Nephron progenitor cell (in vitro differentiated cells): ENCODE data around the gene COL27A1.

ENCODE experiments used
- DNase-seq: peaks from one replicate; pipeline ENCODE4 v3.0.0; 2021
- H3K27ac Mint-ChIP-seq: 2 replicates; pipeline ENCODE4 v1.8.0; 2021; ENCODE audit warnings: mild to moderate bottlenecking, moderate library complexity, mixed read lengths
- H3K27me3 Mint-ChIP-seq: 2 replicates; pipeline ENCODE4 v1.8.0; 2021; ENCODE audit warnings: mild to moderate bottlenecking, low read depth, mixed read lengths; ENCODE audit not compliant: poor library complexity
- H3K36me3 Mint-ChIP-seq: 2 replicates; pipeline ENCODE4 v1.8.0; 2021; ENCODE audit warnings: low read depth, mixed read lengths
- H3K4me1 Mint-ChIP-seq: 2 replicates; pipeline ENCODE4 v1.8.0; 2021; ENCODE audit warnings: mixed read lengths
- H3K4me3 Mint-ChIP-seq: 2 replicates; pipeline ENCODE4 v1.8.0; 2021; ENCODE audit warnings: mild to moderate bottlenecking, moderate library complexity, mixed read lengths
- H3K9me3 Mint-ChIP-seq: 2 replicates; pipeline ENCODE4 v1.8.0; 2021; ENCODE audit warnings: mild to moderate bottlenecking, moderate library complexity, mixed read lengths
- TF ChIP-seq, protein P1 (sequence below): fragments of 200-600 bp; sonication (generic); IDR thresholded peaks from 2 replicates; pipeline ENCODE4 v1.5.0; 2021; ENCODE audit warnings: antibody characterized with exemption

The COL27A1 gene

DNA sequence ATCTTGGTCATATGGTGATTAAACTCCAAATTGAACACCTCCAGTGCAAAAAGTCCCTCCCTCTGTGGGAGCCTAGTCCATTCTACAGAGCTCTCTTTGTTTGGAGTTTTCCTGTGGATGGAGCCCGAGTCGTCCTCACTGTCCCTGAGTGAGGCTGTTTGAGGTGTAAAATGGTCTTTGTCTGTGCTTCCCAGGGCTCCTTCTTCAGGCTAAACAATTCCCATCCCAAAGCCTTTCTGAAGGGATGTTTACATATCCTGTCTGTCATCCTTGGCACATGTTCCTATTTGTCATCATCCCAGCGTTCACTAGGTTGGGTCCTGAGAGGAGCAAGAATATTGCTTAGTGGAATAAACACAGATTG lies 68.9 kb downstream of the COL27A1 start:
- no peak overlapping the region for H3K4me3 Mint-ChIP-seq
- no peaks in the 10 kb centered on the region for H3K36me3 Mint-ChIP-seq
- no peak overlapping the region for H3K27ac Mint-ChIP-seq
- no peaks in the 10 kb centered on the region for H3K9me3 Mint-ChIP-seq
- DNase-seq: no peak
- TF ChIP-seq, protein P1, sequence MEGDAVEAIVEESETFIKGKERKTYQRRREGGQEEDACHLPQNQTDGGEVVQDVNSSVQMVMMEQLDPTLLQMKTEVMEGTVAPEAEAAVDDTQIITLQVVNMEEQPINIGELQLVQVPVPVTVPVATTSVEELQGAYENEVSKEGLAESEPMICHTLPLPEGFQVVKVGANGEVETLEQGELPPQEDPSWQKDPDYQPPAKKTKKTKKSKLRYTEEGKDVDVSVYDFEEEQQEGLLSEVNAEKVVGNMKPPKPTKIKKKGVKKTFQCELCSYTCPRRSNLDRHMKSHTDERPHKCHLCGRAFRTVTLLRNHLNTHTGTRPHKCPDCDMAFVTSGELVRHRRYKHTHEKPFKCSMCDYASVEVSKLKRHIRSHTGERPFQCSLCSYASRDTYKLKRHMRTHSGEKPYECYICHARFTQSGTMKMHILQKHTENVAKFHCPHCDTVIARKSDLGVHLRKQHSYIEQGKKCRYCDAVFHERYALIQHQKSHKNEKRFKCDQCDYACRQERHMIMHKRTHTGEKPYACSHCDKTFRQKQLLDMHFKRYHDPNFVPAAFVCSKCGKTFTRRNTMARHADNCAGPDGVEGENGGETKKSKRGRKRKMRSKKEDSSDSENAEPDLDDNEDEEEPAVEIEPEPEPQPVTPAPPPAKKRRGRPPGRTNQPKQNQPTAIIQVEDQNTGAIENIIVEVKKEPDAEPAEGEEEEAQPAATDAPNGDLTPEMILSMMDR: no peak
- H3K27me3 Mint-ChIP-seq: no peaks in the 10 kb centered on the region
- peaks cover 49% of the 10 kb centered on the region for H3K4me1 Mint-ChIP-seq

DNA sequence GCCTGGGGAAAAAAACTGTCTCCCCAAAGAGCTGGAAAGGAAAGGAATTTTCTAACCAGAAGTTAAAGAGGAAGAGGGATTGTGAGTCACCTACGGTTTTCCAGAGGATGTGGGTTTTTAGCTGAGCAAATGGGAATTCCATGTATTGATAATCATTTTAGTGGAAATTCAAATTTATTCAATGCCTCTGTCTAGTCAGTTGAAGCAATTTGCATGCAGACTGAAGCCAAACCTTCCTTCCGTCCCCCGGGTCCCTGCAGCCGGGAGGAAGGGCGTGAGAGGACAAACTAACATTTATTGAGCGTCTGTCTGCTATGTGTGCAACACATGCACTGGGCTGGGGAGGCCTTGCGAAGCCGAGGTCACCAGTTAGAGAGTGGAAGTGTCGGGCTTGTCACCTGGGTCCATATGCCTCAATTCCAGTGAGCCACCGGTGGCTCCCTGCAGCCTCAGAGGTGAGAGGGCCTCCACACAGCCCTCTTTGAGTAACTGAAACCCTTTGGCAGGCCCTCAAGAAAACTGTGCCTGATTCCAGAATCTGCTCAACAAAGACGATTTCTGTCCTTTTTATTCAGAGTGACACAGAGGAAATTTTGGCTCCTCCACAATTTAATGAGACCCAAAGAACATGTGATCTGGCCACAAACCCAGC lies 70.3 kb downstream of the COL27A1 start:
- Mint-ChIP-seq H3K9me3 (no peaks in the 10 kb centered on the region), H3K27ac (no peak overlapping the region), H3K4me3 (no peak overlapping the region), H3K4me1 (peaks cover 56% of the 10 kb centered on the region), H3K36me3 (no peaks in the 10 kb centered on the region), H3K27me3 (peaks cover 4% of the 10 kb centered on the region)
- no peak for DNase-seq
- TF ChIP-seq, protein P1: no peak

DNA sequence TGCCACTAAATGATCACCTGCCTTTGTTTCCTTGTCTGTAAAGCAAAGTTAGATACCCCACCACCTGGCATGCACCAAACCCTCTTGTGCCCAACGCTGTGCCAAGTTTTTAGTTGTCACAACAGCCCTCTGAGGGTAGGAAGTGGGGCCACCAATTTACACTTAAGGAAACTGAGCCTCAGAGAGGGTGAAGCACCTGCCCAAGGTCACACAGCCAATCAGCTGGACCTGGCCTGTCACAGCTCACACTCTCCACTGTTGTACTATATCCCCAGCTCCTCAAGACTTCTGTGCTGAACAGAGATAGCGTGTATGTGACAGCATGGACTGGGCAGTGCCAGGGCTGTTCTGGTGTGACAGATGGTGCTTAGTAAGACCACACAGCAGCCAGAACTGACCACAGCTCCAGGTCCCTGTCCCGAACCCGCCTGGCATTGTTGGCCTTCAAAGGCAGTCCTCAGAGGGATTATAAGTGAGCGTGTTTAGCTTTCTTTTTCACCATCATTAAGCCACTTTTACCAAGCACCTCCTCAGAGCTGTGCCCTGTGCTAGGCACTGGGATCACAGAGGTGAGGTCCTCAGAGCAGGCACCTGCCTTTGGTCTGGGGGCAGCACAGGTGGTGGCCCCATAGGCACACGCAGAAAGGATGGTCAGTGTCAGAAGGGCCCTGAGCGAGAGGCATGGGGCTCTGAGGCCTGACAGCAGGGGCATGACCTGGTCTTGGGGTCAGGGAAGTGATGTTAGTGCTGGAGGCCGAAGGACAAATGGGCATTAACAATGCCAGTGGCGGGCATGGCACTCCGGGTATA lies 71.1 kb downstream of the COL27A1 start:
- Mint-ChIP-seq H3K36me3 (no peaks in the 10 kb centered on the region), H3K27ac (no peak overlapping the region), H3K4me3 (no peak overlapping the region), H3K4me1 (peaks cover 63% of the 10 kb centered on the region), H3K9me3 (no peaks in the 10 kb centered on the region), H3K27me3 (peaks cover 4% of the 10 kb centered on the region)
- TF ChIP-seq, protein P1: no peak
- no peak for DNase-seq

DNA sequence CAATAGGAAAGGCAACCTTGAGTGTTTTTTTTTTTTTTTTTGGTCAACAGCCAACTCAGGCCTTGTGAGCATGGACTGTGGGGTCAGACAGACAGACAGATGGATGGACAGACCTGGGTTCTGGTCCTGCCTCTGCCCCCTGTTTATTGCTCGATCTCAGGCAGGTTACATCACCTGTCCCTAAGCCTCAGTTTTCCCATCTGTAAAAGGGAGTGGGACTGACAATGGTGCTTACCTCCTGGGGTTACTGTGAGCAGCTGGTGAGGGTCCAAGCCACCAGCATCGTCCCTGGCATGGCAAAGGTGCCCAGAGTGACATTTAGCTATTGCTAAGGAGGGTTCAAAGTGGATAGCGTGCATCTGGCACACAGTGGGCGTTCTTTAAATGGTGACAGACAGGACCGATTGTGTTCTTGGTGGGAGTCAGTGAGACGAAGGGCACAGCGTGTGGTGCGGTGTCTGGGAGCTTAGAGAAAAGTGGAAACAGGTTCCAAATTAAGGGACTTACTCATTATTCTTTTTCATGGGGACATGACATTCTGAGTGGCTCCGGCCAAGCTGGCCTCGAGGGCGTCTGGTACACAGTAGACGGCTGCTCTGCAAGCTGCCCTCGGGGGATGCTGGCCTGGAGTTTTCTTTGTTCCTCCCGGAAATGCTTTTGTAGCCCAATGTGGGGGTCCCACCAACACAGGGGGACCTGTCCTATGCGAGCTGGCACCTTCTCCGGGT lies 72.1 kb downstream of the COL27A1 start:
- Mint-ChIP-seq H3K9me3 (no peaks in the 10 kb centered on the region), H3K4me1 (peaks cover 73% of the 10 kb centered on the region), H3K27ac (no peak overlapping the region), H3K27me3 (peaks cover 4% of the 10 kb centered on the region), H3K36me3 (no peaks in the 10 kb centered on the region), H3K4me3 (no peak overlapping the region)
- no peak for DNase-seq
- TF ChIP-seq, protein P1: no peak

DNA sequence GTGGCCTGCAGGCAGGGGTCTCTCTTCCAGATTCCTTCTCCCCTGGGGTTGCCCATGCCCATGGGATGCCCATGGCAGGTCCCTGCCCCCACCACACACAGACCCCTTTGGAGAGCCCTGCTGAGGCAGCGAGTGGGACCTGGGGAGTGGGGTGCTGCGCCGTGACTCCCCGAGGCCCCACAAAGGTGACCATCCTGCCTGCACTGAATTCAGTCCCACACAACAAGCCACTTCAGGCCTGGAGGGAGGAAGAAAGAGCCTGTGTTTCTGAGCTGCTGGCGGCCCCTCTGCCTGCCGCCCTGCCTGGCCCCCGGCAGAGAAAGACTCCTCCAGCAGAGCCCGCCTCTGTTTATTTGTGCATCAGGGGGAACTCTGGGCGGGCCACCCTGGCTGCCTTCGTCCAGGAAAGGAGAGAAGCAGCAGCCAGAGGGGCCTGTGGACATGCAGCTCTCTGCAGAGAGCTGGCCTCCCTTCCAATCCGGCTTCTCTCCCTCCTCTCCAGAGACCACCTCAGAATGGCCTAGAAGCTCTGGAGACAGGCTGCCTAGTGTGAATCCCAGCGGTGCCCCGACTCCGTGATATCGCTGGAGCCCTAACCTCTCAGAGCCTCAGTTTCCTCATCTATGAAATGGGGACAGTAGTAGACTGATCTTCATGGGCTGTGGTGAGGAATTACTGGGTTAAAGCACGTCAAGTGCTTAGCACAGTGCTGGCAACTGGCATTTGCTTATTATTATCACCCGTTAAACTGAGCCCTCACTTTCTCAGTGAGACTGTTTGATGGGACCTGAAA lies 72.9 kb downstream of the COL27A1 start:
- no peak overlapping the region for H3K4me3 Mint-ChIP-seq

More for the DNA sequence above, 72.9 kb downstream of the COL27A1 start:
- Mint-ChIP-seq H3K27ac (no peak overlapping the region), H3K36me3 (no peaks in the 10 kb centered on the region), H3K4me1 (peaks cover 78% of the 10 kb centered on the region), H3K27me3 (peaks cover 4% of the 10 kb centered on the region), H3K9me3 (no peaks in the 10 kb centered on the region)
- TF ChIP-seq, protein P1: no peak
- peak; percentile 33 for DNase-seq
